Transverse colon (tissue), 4 donors: ENCODE data around the gene ZSWIM4.

ENCODE experiments used
- CTCF ChIP-seq, 5 experiments: fragments of 200-600 bp in 3 of 5; fragments of 450-650 bp in 2 of 5; sonication (generic) in 3 of 5; IDR thresholded peaks; 1 replicate in 2 of 5; 2 replicates in 3 of 5; pipeline ENCODE4 v1.5.1; 2016 to 2017; ENCODE audit warnings: antibody characterized with exemption in 5 of 5, inconsistent platforms in 3 of 5, mild to moderate bottlenecking in 2 of 5, moderate library complexity in 1 of 5
- POLR2AphosphoS5 ChIP-seq, 3 donors: sonication (generic); formaldehyde crosslinking; IDR thresholded peaks; one replicate each; pipeline ENCODE4 v1.6.1; 2016; ENCODE audit warnings: antibody characterized with exemption in 3 of 3

- TF ChIP-seq CTCF (IDR thresholded peaks at IDR 0.05): no peak
- TF ChIP-seq POLR2AphosphoS5 (IDR thresholded peaks at IDR 0.05): no peak
These were observed 39.0 kb upstream of the ZSWIM4 start for GRCh38 chr19:13756210-13756609.
